SK-N-SH treated with all-trans-retinoic acid at 6 μM for 48 hours (cell line): Measurements from ENCODE around the gene CELA1.

Experiments used
- ATAC-seq: fragments of 200-7000 bp; cut with Tn5 transposase; 3 replicates; pipeline ENCODE4 v1.9.1; 2020; ENCODE audit warnings: mild to moderate bottlenecking, moderate library complexity
- ARNTL ChIP-seq: fragments of 450-650 bp; formaldehyde crosslinking; IDR thresholded peaks from 2 replicates; pipeline ENCODE4 v1.5.0; 2020; ENCODE audit warnings: low read depth, mild to moderate bottlenecking, moderate library complexity, borderline replicate concordance
- BACH2 ChIP-seq: fragments of 250-450 bp; sonication (Bioruptor Pico); IDR thresholded peaks from 2 replicates; pipeline ENCODE4 v1.9.0; 2021; ENCODE audit warnings: mild to moderate bottlenecking, borderline replicate concordance
- CREB5 ChIP-seq: fragments of 250-450 bp; sonication (Bioruptor Pico); IDR thresholded peaks from 2 replicates; pipeline ENCODE4 v1.5.1; 2020; ENCODE audit warnings: low read depth, mild to moderate bottlenecking, moderate library complexity
- CSDC2 ChIP-seq: fragments of 250-450 bp; sonication (Bioruptor Pico); IDR thresholded peaks from 2 replicates; pipeline ENCODE4 v1.5.0; 2020; ENCODE audit warnings: mild to moderate bottlenecking, moderate library complexity
- ESRRG ChIP-seq: fragments of 250-450 bp; sonication (Bioruptor Pico); IDR thresholded peaks from 2 replicates; pipeline ENCODE4 v1.6.1; 2021; ENCODE audit warnings: mild to moderate bottlenecking
- GLIS3 ChIP-seq: fragments of 250-450 bp; sonication (Bioruptor Pico); IDR thresholded peaks from 2 replicates; pipeline ENCODE4 v1.5.0; 2020; ENCODE audit warnings: mild to moderate bottlenecking, moderate library complexity
- ISL1 ChIP-seq: fragments of 250-450 bp; sonication (Bioruptor Pico); IDR thresholded peaks from 2 replicates; pipeline ENCODE4 v2.1.2; 2022; ENCODE audit warnings: mild to moderate bottlenecking, moderate library complexity
- OSR1 ChIP-seq: fragments of 250-450 bp; sonication (Bioruptor Pico); IDR thresholded peaks from 2 replicates; pipeline ENCODE4 v1.8.0; 2022; ENCODE audit warnings: moderate library complexity, mild to moderate bottlenecking, inconsistent platforms
- POU6F1 ChIP-seq: fragments of 250-450 bp; sonication (Bioruptor Pico); IDR thresholded peaks from 2 replicates; pipeline ENCODE4 v1.8.0; 2021; ENCODE audit warnings: low read depth, mild to moderate bottlenecking, moderate library complexity, borderline replicate concordance
- RARB ChIP-seq: fragments of 250-450 bp; sonication (Bioruptor Pico); IDR thresholded peaks from 2 replicates; pipeline ENCODE4 v1.8.0; 2021; ENCODE audit warnings: mild to moderate bottlenecking, moderate library complexity
- SNAI2 ChIP-seq: fragments of 250-450 bp; sonication (Bioruptor Pico); IDR thresholded peaks from 2 replicates; pipeline ENCODE4 v1.5.0; 2020; ENCODE audit warnings: mild to moderate bottlenecking, moderate library complexity
- TCF4 ChIP-seq: fragments of 250-450 bp; sonication (Bioruptor Pico); IDR thresholded peaks from 2 replicates; pipeline ENCODE4 v1.8.0; 2021; ENCODE audit warnings: mild to moderate bottlenecking, moderate library complexity, borderline replicate concordance
- TOX ChIP-seq: fragments of 250-450 bp; sonication (Bioruptor Pico); IDR thresholded peaks from 2 replicates; pipeline ENCODE4 v1.8.0; 2021; ENCODE audit warnings: mild to moderate bottlenecking, moderate library complexity, borderline replicate concordance
- TSHZ2 ChIP-seq: fragments of 250-450 bp; sonication (Bioruptor Pico); IDR thresholded peaks from 2 replicates; pipeline ENCODE4 v1.5.0; 2020; ENCODE audit warnings: mild to moderate bottlenecking, moderate library complexity
- ZFP3 ChIP-seq: fragments of 250-450 bp; sonication (Bioruptor Pico); IDR thresholded peaks from 2 replicates; pipeline ENCODE4 v1.5.0; 2020; ENCODE audit warnings: mild to moderate bottlenecking, moderate library complexity
- ZFP30 ChIP-seq: fragments of 450-650 bp; formaldehyde crosslinking; IDR thresholded peaks from 2 replicates; pipeline ENCODE4 v1.5.0; 2022; ENCODE audit warnings: mild to moderate bottlenecking, moderate library complexity
- ZNF565 ChIP-seq: fragments of 450-650 bp; formaldehyde crosslinking; conservative IDR thresholded peaks from 2 replicates; pipeline ENCODE4 v1.5.0; 2020; ENCODE audit warnings: low read depth, mild to moderate bottlenecking, moderate library complexity
- ZNF70 ChIP-seq: fragments of 450-650 bp; formaldehyde crosslinking; IDR thresholded peaks from 2 replicates; pipeline ENCODE4 v1.5.0; 2020; ENCODE audit warnings: mild to moderate bottlenecking, moderate library complexity
- ZNF8 ChIP-seq: fragments of 450-650 bp; formaldehyde crosslinking; IDR thresholded peaks from 2 replicates; pipeline ENCODE4 v1.5.0; 2020; ENCODE audit warnings: mild to moderate bottlenecking, moderate library complexity
- TF ChIP-seq, protein P1 (sequence below): fragments of 250-450 bp; sonication (Bioruptor Pico); IDR thresholded peaks from 2 replicates; pipeline ENCODE4 v1.8.0; 2020; ENCODE audit warnings: mild to moderate bottlenecking, moderate library complexity, borderline replicate concordance

The CELA1 gene

DNA sequence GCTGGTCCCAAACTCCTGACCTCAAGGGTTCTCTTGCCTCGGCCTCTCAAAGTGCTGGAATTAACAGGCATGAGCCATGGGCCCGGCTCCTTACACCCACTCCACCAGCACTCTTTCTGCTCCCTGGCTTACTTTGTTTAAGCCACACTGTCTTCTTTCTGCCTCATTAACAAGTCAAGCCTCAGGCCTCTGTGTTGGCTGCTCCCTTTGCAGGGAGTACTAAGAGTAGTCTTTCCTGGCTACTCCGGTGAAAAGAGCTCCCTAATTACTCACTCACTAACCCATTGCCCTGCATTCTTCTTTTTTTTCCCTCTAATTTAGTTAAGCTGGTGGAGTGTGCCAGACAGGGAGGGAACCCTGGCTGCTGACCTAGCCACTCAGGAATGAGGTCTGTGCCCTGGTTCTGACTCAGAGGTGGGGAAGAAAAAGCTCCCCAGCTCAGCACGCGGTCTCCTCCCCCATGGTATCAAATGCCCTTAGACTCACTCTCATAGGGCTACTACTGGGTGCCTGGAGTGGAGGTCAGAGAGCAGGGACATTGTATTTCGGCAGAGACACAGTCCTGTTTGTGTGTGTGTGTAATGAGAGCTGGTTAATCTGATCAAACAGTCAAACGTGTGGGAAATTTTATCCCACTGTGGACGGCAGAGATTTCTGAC, 24.9 kb upstream of the CELA1 start (continued):
- TF ChIP-seq, protein P1, sequence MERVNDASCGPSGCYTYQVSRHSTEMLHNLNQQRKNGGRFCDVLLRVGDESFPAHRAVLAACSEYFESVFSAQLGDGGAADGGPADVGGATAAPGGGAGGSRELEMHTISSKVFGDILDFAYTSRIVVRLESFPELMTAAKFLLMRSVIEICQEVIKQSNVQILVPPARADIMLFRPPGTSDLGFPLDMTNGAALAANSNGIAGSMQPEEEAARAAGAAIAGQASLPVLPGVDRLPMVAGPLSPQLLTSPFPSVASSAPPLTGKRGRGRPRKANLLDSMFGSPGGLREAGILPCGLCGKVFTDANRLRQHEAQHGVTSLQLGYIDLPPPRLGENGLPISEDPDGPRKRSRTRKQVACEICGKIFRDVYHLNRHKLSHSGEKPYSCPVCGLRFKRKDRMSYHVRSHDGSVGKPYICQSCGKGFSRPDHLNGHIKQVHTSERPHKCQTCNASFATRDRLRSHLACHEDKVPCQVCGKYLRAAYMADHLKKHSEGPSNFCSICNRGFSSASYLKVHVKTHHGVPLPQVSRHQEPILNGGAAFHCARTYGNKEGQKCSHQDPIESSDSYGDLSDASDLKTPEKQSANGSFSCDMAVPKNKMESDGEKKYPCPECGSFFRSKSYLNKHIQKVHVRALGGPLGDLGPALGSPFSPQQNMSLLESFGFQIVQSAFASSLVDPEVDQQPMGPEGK (CRISPR knock-in tag), result peak; percentile 84; the same call in 1 of the 2 replicates
- no peak for TF ChIP-seq ARNTL (CRISPR knock-in tag)
- TF ChIP-seq SNAI2, result peak; percentile 55

- TF ChIP-seq, protein P1 (CRISPR knock-in tag), result no peak
- TF ChIP-seq ZFP30 (no peak), CSDC2 (CRISPR knock-in tag) (no peak), ZNF565 (CRISPR knock-in tag) (no peak), SNAI2 (peak; percentile 45; the same call in 1 of the 2 replicates)
- ATAC-seq, result no peak
These were observed 24.2 kb upstream of the CELA1 start for GRCh38 chr12:51370667-51371066.

GRCh38 chr12:51369581-51369980, 23.1 kb upstream of the CELA1 start:
- TF ChIP-seq ISL1 (CRISPR knock-in tag) (no peak), GLIS3 (CRISPR knock-in tag) (no peak), TOX (no peak), OSR1 (no peak), TSHZ2 (no peak), ARNTL (CRISPR knock-in tag) (no peak), POU6F1 (CRISPR knock-in tag) (no peak), CSDC2 (CRISPR knock-in tag) (no peak), RARB (CRISPR knock-in tag) (no peak), ZFP30 (no peak), ZNF565 (CRISPR knock-in tag) (no peak), ESRRG (no peak), ZNF8 (no peak), TCF4 (CRISPR knock-in tag) (no peak), BACH2 (CRISPR knock-in tag) (no peak), ZNF70 (no peak), ZFP3 (CRISPR knock-in tag) (no peak)

GRCh38 chr12:51368640-51369517, 22.4 kb upstream of the CELA1 start:
- no peak for ATAC-seq
- TF ChIP-seq ISL1 (CRISPR knock-in tag), result no peak
- no peak for TF ChIP-seq ZNF565 (CRISPR knock-in tag)
- no peak for TF ChIP-seq CREB5
- no peak for TF ChIP-seq GLIS3 (CRISPR knock-in tag)
- no peak for TF ChIP-seq TSHZ2
- no peak for TF ChIP-seq ARNTL (CRISPR knock-in tag)
- no peak for TF ChIP-seq POU6F1 (CRISPR knock-in tag)

More at GRCh38 chr12:51369581-51369980, 23.1 kb upstream of the CELA1 start:
- ATAC-seq, result no peak
